GM18907 (cell line): ENCODE data around the gene CYP27B1.
"Not testable (repeated sequence)": the region's sequence is repeated elsewhere in the genome, so short reads cannot be mapped to it uniquely, and the experiment has no call there.

Experiments
- ATAC-seq: cut with Tn5 transposase; IDR thresholded peaks from one replicate; pipeline ENCODE4 v1.9.1; 2021; ENCODE audit warnings: mild to moderate bottlenecking, moderate library complexity; ENCODE audit not compliant: unreplicated experiment

The CYP27B1 gene

GRCh38 chr12:57793920-57794319 is 27.0 kb upstream of the CYP27B1 start:
- no peak for ATAC-seq

GRCh38 chr12:57783861-57784260 is 17.0 kb upstream of the CYP27B1 start:
- ATAC-seq: no peak

- ATAC-seq: no peak
Measured at GRCh38 chr12:57783466-57783801, 16.6 kb upstream of the CYP27B1 start.

GRCh38 chr12:57782608-57783465 is 16.0 kb upstream of the CYP27B1 start, which contains the start of gene TSFM:
TSFM (plus strand) TSS chr12:57782787; CDS start chr12:57782802, 15 bp downstream.
- ATAC-seq: peak; percentile 91

- ATAC-seq: peak; percentile 8
Measured at GRCh38 chr12:57782243-57782607, 15.3 kb upstream of the CYP27B1 start.

GRCh38 chr12:57781801-57782200 is 14.9 kb upstream of the CYP27B1 start:
- ATAC-seq: no peak

- ATAC-seq: no peak
Measured at GRCh38 chr12:57781244-57781643, 14.4 kb upstream of the CYP27B1 start.

- no peak for ATAC-seq
Measured at GRCh38 chr12:57780284-57780897, 13.5 kb upstream of the CYP27B1 start.

GRCh38 chr12:57779736-57780135 is 12.9 kb upstream of the CYP27B1 start:
- ATAC-seq: no peak

- ATAC-seq: no peak
Measured at GRCh38 chr12:57777911-57778310, 11.0 kb upstream of the CYP27B1 start.

GRCh38 chr12:57777367-57777766 is 10.5 kb upstream of the CYP27B1 start:
- ATAC-seq: no peak

- no peak for ATAC-seq
Measured at GRCh38 chr12:57776247-57776587, 9.3 kb upstream of the CYP27B1 start.

- no peak for ATAC-seq
Measured at GRCh38 chr12:57775563-57776246, 8.8 kb upstream of the CYP27B1 start.

GRCh38 chr12:57775044-57775443 is 8.2 kb upstream of the CYP27B1 start:
- no peak for ATAC-seq

- ATAC-seq: not testable (repeated sequence)
Measured at GRCh38 chr12:57774634-57775033, 7.8 kb upstream of the CYP27B1 start.

GRCh38 chr12:57772429-57773322 is 5.8 kb upstream of the CYP27B1 start, which contains the start of gene EEF1AKMT3:
EEF1AKMT3 (plus strand) TSS chr12:57772614; CDS start chr12:57772725, 111 bp downstream.
- ATAC-seq: peak; percentile 30

GRCh38 chr12:57771873-57772428 is 5.1 kb upstream of the CYP27B1 start, which contains the start of gene METTL1:
METTL1 (minus strand) TSS chr12:57772105; CDS start chr12:57772083, 22 bp downstream.
- peak; percentile 84 for ATAC-seq

GRCh38 chr12:57771236-57771872 is 4.5 kb upstream of the CYP27B1 start:
- peak; percentile 77 for ATAC-seq

GRCh38 chr12:57770734-57771133 is 3.9 kb upstream of the CYP27B1 start:
- ATAC-seq: no peak

GRCh38 chr12:57769594-57769993 is 2.7 kb upstream of the CYP27B1 start:
- no peak for ATAC-seq
